22Rv1 (cell line): ENCODE measurements around the gene UBE2E1.

ENCODE experiments used
- H3K27ac ChIP-seq: fragments of 450-650 bp; 2 replicates; pipeline ENCODE4 v1.5.1; 2017
- ZFX ChIP-seq: fragments of 450-650 bp; IDR thresholded peaks from 2 replicates; pipeline ENCODE4 v1.6.1; 2017; ENCODE audit warnings: antibody characterized with exemption, borderline replicate concordance
- TF ChIP-seq, protein P1 (sequence below): fragments of 450-650 bp; IDR thresholded peaks from 2 replicates; pipeline ENCODE4 v1.5.1; 2017; ENCODE audit warnings: mild to moderate bottlenecking

The UBE2E1 gene

DNA sequence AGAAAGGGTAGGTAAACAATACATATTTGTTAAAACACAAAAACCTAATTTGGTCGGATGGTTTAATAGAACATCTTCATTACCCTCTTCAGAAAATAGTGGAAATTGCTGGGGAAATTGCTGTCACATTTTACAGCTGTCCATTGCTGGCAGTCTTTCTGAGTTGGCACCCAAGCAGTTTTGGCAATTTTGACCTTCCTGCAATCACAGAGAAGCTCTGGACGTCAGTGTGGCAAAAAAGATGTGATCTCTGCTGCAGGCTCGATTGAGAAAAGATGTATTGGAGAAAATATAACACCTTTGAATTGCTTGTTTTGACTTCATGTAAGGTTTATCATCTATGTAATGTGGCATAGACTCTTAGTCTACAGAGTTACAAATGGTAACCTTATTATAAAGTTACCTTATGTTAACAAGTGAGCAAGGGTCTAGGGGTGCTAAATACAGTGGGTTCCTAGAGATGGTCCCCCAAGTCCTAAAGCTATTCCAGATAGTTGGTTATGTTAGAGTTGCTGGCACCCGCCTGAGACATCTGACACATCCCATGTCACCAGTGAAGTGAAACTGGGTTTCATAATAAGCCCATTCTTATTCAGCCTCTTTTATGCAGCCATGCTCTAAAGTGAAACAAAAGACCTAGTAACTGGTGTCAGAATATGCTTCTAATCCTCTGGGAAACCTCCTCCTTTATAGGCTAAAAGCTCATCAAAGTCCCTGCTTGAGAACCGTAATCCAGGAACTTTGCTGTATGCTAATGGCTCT, 14.0 kb downstream of the UBE2E1 start:
- no peak overlapping the region for H3K27ac ChIP-seq
- TF ChIP-seq ZFX, result no peak
- TF ChIP-seq, protein P1, sequence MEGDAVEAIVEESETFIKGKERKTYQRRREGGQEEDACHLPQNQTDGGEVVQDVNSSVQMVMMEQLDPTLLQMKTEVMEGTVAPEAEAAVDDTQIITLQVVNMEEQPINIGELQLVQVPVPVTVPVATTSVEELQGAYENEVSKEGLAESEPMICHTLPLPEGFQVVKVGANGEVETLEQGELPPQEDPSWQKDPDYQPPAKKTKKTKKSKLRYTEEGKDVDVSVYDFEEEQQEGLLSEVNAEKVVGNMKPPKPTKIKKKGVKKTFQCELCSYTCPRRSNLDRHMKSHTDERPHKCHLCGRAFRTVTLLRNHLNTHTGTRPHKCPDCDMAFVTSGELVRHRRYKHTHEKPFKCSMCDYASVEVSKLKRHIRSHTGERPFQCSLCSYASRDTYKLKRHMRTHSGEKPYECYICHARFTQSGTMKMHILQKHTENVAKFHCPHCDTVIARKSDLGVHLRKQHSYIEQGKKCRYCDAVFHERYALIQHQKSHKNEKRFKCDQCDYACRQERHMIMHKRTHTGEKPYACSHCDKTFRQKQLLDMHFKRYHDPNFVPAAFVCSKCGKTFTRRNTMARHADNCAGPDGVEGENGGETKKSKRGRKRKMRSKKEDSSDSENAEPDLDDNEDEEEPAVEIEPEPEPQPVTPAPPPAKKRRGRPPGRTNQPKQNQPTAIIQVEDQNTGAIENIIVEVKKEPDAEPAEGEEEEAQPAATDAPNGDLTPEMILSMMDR, result no peak

DNA sequence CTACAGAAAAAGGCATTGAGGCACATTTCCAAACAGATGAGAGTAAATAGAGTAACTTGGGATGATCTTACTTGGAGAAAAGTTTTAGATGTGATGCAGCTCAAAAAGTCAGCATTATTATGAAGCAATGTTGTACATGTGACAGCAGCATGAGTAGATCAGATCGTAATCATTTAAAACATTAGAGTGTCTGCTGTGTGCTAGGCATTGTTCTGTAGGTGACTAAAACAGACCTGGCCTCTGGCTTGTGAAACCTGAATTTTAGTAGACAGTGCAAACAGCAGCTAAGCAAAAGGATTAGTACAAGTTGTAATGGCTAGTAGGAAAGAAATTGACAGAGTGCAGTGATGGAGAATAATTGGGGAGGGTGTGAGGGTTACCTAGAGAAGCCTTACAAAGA, 15.1 kb downstream of the UBE2E1 start:
- H3K27ac ChIP-seq, result no peak overlapping the region
- TF ChIP-seq, protein P1, result no peak
- no peak for TF ChIP-seq ZFX

DNA sequence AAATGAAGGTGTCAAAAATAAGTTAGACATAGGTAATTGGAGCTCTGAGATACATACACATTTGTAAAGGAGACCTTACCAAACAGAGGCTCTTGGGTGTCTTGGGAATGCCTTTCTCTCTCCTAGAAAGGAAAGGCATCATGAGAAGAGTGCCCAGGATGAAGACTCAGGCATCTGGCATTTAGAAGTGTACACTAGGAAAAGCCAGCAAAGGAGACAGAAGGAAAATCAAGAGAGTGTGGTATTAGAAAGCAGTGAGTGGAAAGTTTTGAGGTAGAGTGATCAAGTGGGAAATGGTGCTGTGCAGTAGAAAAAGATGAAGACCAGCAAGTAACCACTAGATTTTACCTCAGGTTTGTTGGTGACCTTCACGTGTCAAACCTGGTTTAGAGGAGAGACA, 16.1 kb downstream of the UBE2E1 start:
- H3K27ac ChIP-seq, result no peak overlapping the region
- TF ChIP-seq, protein P1, result no peak
- TF ChIP-seq ZFX, result no peak

DNA sequence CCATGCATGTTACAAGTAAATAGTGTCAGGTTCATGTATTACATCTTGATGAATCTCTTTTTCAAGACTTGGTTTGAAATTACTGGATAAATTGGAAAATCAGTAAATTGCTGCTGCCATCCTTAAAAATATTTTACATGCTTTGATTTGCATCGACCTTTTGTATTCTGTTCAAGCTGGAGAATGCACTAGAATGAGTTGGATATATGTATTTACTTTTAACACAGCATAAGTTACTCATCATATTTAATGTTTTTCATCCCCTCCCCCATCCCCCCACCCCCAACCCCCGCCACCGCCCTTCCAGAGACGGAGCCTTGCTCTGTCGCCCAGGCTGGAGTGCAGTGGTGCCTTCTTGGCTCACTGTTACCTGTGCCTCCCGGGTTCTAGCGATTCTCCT, 16.8 kb downstream of the UBE2E1 start:
- TF ChIP-seq, protein P1, result no peak
- no peak for TF ChIP-seq ZFX
- H3K27ac ChIP-seq, result no peak overlapping the region

DNA sequence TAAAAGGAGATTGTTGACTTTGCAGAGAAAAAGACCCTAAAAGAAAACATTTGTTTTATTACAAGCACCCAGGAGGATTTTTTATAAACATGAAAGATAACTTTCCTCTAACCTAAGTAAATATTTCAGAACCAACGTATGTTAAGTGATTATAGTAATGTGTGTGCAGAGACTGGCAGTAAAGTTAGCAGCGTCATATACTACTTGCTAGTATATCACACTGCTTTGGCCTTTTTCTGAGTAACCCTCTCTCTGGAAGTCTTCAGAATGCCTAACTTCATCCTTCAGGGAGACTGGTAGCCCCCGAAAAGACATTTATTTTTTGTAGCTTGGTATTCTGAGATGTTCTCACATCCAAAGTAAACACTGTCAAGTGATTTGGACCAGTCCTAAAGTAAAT, 17.9 kb downstream of the UBE2E1 start:
- TF ChIP-seq, protein P1, result no peak
- TF ChIP-seq ZFX, result no peak
- H3K27ac ChIP-seq, result no peak overlapping the region

DNA sequence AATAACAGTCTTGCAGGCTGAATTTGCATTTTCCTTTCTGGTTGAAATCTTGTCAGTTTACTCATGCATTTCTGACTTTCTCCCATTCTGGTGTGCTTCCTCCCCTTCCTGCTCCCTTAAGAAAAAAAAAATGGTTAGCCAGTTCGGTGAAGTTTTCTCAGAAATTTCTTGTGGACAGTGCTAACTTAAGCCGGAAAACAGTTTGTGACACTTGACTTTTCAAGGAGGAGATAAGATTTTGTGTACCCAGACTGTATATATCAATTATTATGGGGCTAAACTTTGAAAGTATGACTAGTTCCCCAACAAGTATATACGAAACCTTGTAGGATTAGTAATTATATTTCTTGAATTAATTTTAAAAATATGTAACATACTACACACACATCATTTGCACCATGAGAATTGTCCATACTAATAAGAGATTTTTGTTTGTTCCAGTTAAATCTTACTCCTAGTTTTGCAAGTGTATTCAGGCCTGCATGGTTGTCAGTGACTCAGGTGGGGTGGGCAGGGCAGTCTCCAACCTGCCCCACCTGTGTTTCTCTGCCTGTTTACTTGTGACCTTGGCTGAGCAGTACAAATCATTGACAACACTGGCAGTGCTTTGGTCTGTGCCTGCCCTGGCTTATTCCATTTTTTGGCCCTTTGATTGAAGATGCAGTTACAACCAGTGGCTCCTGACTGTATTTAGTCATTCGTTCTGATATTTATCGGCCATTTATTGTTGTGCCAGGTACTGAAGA, 19.1 kb downstream of the UBE2E1 start:
- TF ChIP-seq, protein P1, result no peak
- no peak for TF ChIP-seq ZFX
- no peak overlapping the region for H3K27ac ChIP-seq

DNA sequence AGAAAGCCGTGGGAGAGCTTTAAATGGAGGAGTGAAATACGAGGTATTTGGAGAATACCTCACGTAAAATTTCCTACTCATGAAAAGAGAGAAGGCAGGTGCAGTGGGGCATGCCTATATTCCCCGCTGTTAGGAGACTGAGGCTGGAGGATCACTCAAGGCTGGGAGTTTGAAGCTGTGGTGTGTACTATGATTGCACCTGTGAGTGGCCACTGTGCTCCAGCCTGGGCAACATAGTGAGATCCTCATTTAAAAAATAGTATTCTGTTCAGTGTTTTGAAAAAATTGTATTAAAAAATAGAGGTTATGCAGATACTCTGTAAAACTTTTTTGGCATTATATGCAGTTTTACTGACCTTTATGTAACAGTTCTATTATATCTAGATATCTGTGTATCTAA, 20.0 kb downstream of the UBE2E1 start:
- TF ChIP-seq ZFX, result no peak
- TF ChIP-seq, protein P1, result no peak
- no peak overlapping the region for H3K27ac ChIP-seq
